Measurements from ENCODE around the gene RBM33. TPM values are rescaled to one million over a fixed set of nuclear protein-coding genes. Genes with fewer than 3 reads are reported as not detected.

Gene RBM33
- polyA plus RNA-seq, 1 donor (not counting 4 experiments of a cell fraction or from before 2014, with no cell fraction given) = 8.9 TPM

DNA sequence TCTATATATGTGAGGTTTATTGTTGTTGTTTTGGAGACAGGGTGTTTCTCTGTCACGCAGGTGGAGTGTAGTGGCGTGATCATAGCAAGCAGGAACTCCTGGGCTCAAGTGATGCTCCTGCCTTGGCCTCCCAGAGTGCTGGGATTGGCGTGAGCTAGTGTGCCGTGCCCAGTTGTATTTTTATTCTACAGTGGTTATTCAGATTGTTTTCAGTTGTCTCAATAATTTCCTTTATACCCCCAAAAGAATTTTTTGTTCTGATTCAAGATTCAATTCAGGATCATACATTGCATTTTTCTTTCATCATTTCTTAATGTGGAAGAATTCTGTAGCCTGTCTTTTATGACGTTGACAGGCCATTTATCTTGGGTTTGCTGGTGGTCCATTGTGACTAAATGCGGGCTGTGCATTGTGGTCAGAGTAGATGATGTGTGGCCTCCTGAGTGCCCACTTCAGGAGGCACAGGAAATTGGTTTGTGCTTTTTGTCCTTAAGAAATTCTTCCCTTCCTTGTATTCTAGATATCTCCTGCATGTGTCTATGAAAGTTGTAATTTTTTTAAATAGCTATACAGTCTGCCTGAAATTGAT is 22.9 kb downstream of the RBM33 start:
- dilution Hi-C loops (cut with MboI; ENCODE audit: extremely low pct_ligation_motif_present, low sequenced_read_pairs) = no loop called here
- no peak overlapping the region for H3K9ac ChIP-seq (ENCODE audit: control insufficient read depth, extremely low read depth, insufficient read depth, low read length)
- no peak overlapping the region for H3K4me2 ChIP-seq (ENCODE audit: control insufficient read depth, extremely low read depth, insufficient read depth, low read depth, low read length)
- peaks cover 18% of the 10 kb centered on the region for H3K4me1 ChIP-seq (ENCODE audit: control insufficient read depth, extremely low read depth, insufficient read depth, low read length)
- no peak for TF ChIP-seq EZH2 (IDR thresholded peaks at IDR 0.05; ENCODE audit: low read length)
- TF ChIP-seq, protein P1, sequence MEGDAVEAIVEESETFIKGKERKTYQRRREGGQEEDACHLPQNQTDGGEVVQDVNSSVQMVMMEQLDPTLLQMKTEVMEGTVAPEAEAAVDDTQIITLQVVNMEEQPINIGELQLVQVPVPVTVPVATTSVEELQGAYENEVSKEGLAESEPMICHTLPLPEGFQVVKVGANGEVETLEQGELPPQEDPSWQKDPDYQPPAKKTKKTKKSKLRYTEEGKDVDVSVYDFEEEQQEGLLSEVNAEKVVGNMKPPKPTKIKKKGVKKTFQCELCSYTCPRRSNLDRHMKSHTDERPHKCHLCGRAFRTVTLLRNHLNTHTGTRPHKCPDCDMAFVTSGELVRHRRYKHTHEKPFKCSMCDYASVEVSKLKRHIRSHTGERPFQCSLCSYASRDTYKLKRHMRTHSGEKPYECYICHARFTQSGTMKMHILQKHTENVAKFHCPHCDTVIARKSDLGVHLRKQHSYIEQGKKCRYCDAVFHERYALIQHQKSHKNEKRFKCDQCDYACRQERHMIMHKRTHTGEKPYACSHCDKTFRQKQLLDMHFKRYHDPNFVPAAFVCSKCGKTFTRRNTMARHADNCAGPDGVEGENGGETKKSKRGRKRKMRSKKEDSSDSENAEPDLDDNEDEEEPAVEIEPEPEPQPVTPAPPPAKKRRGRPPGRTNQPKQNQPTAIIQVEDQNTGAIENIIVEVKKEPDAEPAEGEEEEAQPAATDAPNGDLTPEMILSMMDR (optimal IDR thresholded peaks at IDR 0.05 in 1 of 3, IDR thresholded peaks at IDR 0.05 in 1 of 3, conservative IDR thresholded peaks at IDR 0.05 in 1 of 3; ENCODE audit: extremely low read depth in 1 of 3, insufficient read depth in 2 of 3, low read length in 3 of 3) = no peak
- H4K20me1 ChIP-seq (ENCODE audit: control insufficient read depth, extremely low read depth, insufficient read depth, low read length) = peaks cover 5% of the 10 kb centered on the region
- H2AFZ ChIP-seq (ENCODE audit: control insufficient read depth, low read length) = no peak overlapping the region
- DNase-seq (ENCODE audit: low read depth, low spot score) (no peak), FAIRE-seq (no peak)
- H3K27me3 ChIP-seq (ENCODE audit: control insufficient read depth, extremely low read depth, insufficient read depth, low read length) = no peaks in the 10 kb centered on the region
- H3K9me3 ChIP-seq (ENCODE audit: control insufficient read depth, low read depth, low read length) = no peaks in the 10 kb centered on the region
- peaks cover 1 to 3% of the 10 kb centered on the region in 2 experiments for H3K36me3 ChIP-seq (ENCODE audit: control insufficient read depth in 2 of 2, extremely low read depth in 1 of 2, insufficient read depth in 2 of 2, low read length in 2 of 2)
- peaks cover 81% of the 10 kb centered on the region for H3K79me2 ChIP-seq (ENCODE audit: control insufficient read depth, insufficient read depth, low read length)
- no peak overlapping the region for H3K27ac ChIP-seq (ENCODE audit: control insufficient read depth, insufficient read depth, low read length)
- no peaks in the 10 kb centered on the region for H3K9me1 ChIP-seq (ENCODE audit: control insufficient read depth, extremely low read depth, insufficient read depth, low read length)
- no peak overlapping the region for H3K4me3 ChIP-seq (ENCODE audit: control insufficient read depth in 2 of 3, extremely low read depth in 1 of 3, insufficient read depth in 2 of 3, low read depth in 1 of 3, low read length in 3 of 3)

DNA sequence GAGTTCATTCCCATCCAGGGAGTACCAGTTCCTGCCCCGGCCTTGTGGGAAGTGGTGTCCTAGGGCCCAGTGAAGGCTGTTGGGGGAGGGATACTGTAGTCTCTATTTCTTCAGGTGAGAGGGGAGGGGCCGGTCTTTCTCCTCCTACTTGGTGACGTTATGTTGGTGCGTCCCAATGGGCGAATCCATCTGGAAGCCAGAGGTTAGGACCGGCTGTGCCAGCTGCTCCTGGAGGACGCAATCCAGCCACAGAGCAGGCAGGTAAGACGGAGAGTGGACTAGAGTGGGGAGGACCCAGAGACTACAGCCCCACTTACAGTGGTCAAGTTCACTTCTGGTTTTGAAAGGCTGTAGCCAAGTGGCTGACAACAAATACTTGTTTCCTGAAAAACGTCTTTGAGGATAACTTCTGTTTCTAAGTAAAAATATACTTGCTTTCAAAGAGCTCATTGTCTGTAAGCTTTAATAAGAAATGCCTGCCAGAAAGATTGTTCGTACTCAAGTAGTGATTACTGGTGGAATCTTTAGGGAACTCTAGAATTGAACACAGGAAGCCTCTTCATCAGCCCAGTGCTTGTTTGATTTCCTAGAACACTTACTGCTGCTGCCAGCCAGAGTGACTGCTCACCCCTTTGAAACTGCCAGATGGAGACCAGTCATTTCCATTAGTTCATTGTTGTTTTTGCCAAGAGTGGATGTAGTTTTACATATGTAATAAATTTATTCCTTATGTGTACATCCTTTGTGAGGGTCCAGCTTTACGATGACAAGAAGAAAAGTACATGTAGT is 25.4 kb downstream of the RBM33 start:
- H3K9me1 ChIP-seq (ENCODE audit: control insufficient read depth, extremely low read depth, insufficient read depth, low read length) = no peaks in the 10 kb centered on the region
- no peak overlapping the region for H2AFZ ChIP-seq (ENCODE audit: control insufficient read depth, low read length)
- H3K27ac ChIP-seq (ENCODE audit: control insufficient read depth, insufficient read depth, low read length) = no peak overlapping the region
- H3K36me3 ChIP-seq (ENCODE audit: control insufficient read depth in 2 of 2, extremely low read depth in 1 of 2, insufficient read depth in 2 of 2, low read length in 2 of 2) = peaks cover 1 to 3% of the 10 kb centered on the region in 2 experiments
- H3K4me1 ChIP-seq (ENCODE audit: control insufficient read depth, extremely low read depth, insufficient read depth, low read length) = peaks cover 18% of the 10 kb centered on the region
- dilution Hi-C loops (cut with MboI; ENCODE audit: extremely low pct_ligation_motif_present, low sequenced_read_pairs) = no loop called here
- no peak overlapping the region for H3K4me3 ChIP-seq (ENCODE audit: control insufficient read depth in 2 of 3, extremely low read depth in 1 of 3, insufficient read depth in 2 of 3, low read depth in 1 of 3, low read length in 3 of 3)
- no peaks in the 10 kb centered on the region for H3K27me3 ChIP-seq (ENCODE audit: control insufficient read depth, extremely low read depth, insufficient read depth, low read length)
- H3K79me2 ChIP-seq (ENCODE audit: control insufficient read depth, insufficient read depth, low read length) = peaks cover 70% of the 10 kb centered on the region
- H4K20me1 ChIP-seq (ENCODE audit: control insufficient read depth, extremely low read depth, insufficient read depth, low read length) = peaks cover 5% of the 10 kb centered on the region
- H3K9ac ChIP-seq (ENCODE audit: control insufficient read depth, extremely low read depth, insufficient read depth, low read length) = no peak overlapping the region
- TF ChIP-seq, protein P1 (optimal IDR thresholded peaks at IDR 0.05 in 1 of 3, IDR thresholded peaks at IDR 0.05 in 1 of 3, conservative IDR thresholded peaks at IDR 0.05 in 1 of 3; ENCODE audit: extremely low read depth in 1 of 3, insufficient read depth in 2 of 3, low read length in 3 of 3) = no peak
- no peak for TF ChIP-seq EZH2 (IDR thresholded peaks at IDR 0.05; ENCODE audit: low read length)
- DNase-seq (ENCODE audit: low read depth, low spot score) = no peak
- H3K9me3 ChIP-seq (ENCODE audit: control insufficient read depth, low read depth, low read length) = no peaks in the 10 kb centered on the region
- no peak overlapping the region for H3K4me2 ChIP-seq (ENCODE audit: control insufficient read depth, extremely low read depth, insufficient read depth, low read depth, low read length)
- FAIRE-seq = no peak
